GM19397 (cell line): ENCODE measurements around the gene TBC1D19.
"Not testable (repeated sequence)": the region's sequence is repeated elsewhere in the genome, so short reads cannot be mapped to it uniquely, and the experiment has no call there.

Experiments used
- ATAC-seq: cut with Tn5 transposase; IDR thresholded peaks from one replicate; pipeline ENCODE4 v1.9.1; 2021; ENCODE audit warnings: mild to moderate bottlenecking, moderate library complexity; ENCODE audit not compliant: unreplicated experiment

Gene TBC1D19

DNA sequence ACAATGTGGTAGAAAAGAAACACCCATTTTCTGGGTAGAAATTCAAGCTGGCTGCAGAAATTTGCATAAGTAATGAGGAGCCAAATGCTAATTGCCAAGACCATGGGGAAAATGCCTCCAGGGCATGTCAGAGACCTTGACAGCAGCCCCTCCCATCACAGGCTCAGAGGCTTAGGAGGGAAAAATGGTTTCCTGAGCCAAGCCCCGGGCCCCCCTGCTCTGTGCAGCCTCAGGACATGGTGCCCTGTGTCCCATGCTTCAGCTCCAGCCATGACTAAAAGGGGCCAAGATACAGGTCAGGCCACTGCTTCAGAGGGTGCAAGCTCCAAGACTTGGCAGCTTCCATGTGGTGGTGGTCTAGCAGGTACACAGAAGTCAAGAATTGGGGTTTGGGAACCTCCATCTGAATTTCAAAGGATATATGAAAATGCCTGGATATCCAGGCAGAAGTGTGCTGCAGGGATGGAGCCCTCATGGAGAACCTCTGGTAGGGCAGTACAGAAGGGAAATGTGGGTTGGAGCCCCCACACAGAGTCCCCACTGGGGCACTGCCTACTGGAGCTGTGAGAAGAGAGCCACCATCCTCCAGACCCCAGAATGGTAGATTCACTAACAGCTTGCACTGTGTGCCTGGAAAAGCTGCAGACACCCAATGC is 95.3 kb downstream of the TBC1D19 start:
- not testable (repeated sequence) for ATAC-seq

DNA sequence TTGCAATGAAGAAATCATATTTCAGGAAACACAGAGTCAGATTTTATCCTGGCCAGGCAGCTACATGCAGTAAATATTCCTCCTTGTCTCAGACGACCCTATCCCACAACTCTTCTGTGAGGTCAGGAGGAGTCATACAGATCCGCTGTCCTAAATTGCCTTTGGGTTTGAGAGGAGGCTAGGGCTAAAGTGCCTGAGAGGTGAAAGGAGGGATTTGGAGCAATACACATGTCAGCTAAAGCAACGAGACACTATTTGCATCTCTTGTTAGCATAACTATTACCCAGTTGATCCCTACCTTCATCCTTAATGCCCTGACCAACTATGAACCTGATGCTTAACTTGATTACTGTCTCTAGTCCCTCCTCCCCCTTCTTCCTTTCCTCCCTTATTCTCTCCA is 98.6 kb downstream of the TBC1D19 start:
- no peak for ATAC-seq

DNA sequence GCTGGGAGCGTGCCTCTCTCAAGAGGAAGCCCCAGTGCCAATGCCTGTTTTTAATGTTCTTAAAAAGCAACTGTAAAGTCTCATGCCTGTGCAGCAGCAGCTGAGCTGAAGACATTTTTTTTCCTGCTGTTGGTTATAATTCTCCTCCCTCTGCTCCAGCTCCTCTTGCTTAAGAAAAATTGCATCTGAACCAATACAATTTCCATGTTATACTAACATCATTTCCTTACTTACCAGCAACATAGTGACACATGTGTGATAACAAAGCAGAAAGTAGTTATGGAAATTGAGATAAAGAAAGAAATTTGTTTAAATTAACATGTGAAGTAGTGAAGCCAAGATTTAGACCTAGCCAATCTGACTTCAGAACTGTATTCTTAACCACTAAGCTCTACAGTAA is 101.4 kb downstream of the TBC1D19 start:
- ATAC-seq: no peak

DNA sequence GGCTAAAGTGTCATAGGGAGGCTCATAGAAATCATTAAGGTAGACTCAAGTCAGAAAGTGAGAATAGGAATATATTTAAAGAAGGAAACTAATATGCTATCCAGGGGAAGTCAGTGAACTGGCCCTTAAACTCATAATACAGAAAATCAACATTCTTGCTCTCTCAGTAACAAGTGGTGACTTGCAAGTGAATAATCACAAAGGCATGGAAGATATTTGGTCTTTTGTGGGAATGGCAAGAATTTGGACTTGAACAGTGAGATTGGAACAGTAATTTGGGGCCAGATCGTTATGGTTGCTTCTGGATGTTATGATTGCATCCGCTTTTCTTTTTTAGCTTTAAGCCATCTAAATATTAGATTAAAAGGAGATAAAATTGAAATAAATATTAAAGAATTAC is 103.8 kb downstream of the TBC1D19 start:
- ATAC-seq: no peak

DNA sequence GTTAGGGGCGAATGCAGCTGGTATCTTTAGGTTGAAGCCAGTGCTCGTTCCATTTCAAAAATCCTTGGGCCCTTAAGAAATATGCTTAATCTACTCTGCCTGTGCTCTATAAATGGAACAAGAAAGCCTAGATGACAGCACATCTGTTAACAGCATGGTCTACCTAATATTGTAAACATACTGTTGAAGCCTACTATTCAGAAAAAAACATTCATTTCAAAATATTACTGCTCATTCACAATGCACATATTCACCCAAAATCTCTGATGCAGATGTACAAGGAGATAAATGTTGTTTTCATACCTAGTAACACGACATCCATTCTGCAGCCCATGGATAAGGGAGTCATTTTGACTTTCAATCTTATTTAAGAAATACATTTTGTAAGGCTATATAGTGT is 106.6 kb downstream of the TBC1D19 start:
- no peak for ATAC-seq

DNA sequence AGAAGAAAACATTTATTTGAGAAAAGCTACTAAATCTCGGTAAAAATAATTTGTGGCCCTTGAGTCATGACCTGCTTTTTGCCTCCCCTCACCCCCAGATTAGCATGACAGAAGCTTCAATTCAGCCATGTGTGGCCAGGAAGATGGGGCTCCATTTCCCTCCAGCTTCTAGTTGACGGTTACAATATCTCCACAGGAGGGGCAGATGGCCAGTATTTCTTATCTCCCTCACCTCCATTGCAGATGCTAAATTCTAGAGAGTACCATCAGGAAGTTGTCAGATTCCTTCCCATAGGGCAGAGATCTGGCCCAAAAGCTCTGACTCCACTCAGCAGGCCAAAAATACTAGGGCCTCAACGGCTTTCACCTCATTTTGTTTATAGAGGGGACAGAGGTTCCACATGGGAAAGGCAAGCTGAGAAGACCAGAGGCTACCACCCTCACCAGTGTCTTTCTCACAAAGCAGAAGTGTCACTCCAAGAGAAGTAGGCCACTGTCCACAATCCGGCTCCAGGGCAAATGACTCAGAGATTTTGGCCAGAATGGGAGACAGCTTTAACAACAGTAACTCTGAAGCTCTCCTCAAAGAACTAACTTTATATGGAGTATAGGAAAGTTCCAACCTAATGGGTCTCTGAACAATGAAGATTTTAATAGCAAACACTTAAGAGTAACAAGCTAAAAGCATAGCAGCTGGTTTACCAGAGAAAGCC is 108.3 kb downstream of the TBC1D19 start:
- ATAC-seq: no peak

DNA sequence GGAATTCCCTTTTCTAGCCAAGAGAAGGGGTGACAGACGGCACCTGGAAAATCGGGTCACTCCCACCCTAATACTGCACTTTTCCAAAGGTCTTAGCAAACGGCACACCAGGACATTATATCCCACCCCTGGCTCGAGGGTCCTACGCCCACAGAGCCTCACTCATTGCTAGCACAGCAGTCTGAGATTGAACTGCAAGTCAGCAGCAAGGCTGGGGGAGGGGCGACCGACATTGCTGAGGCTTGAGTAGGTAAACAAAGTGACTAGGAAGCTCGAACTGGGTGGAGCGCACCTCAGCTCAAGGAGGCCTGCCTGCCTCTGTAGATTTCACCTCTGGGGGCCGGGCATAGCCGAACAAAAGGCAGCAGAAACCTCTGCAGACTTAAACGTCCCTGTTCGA is 110.2 kb downstream of the TBC1D19 start:
- not testable (repeated sequence) for ATAC-seq

DNA sequence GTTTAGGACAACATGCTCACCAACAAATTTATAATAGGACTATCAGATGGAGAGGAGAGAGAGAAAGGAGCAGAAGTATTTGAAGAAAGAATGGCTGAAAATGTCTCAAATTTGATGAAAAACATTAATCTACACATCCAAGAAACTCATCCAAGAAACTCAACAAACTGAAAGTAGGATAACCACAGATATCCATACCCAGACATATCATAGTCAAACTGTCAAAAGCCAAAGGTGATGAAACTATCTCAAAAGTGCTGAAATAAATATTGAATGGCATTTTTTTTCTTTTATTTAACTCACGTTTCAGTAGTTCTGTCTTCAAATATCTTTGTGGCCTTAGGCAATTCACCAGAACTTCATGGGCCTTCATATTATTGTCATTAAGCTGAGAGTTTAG is 116.2 kb downstream of the TBC1D19 start:
- no peak for ATAC-seq

DNA sequence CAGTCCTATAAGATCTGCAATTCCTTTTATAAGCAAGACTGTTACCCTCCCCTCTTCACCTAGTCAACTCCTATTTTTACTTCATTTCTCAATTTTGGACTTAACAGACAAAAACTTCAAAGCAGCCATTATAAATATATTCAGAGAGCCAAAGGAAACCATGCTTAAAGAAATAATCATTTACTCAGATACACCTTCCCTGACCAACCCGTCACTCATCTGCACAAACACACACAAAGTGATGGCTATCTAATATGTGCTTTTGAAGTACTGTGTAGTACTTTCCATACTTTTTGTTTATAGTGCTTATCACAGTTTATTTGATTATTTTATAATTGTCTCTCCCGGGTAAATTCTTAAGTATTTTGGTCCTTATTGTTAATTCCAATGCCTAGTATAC is 117.2 kb downstream of the TBC1D19 start:
- no peak for ATAC-seq

DNA sequence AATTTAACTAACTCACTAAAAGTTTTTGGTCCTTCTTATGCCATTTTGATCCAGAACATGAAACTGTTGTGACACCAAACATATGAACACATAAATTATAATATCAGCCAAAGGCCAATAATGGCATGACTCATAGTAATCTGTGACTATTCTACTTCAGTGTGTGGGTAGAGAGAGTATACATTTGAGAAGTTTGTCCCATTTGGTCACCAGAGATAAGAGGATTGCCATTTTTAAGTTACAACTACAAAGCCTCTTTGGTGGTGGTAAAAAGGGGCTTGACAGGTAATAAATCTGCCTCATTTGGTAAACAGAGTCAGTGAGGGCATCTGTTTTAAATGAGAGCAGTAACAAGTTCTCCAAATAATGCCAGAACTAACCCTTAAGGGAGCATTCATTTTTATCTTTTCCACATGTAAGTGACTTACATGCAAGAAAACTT is 117.9 kb downstream of the TBC1D19 start:
- no peak for ATAC-seq

DNA sequence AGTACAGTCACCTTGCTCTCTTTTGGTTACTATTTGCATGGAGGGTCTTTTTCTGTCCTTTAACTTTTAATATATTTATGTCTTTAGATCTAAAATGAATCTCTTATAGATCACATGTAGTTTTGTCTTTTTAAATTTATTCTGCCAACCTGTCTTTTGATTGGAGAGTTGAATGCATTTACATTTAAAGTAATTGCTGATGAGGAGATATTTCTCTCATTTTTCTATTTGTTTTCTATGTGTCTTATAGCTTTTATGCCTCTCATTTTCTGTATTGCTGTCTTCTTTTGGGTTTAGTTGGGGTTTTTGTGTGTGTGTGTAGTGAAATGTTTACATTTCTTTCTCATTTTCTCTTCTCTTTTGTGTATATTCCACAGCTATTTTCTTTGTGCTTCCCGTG is 123.5 kb downstream of the TBC1D19 start:
- ATAC-seq: no peak

DNA sequence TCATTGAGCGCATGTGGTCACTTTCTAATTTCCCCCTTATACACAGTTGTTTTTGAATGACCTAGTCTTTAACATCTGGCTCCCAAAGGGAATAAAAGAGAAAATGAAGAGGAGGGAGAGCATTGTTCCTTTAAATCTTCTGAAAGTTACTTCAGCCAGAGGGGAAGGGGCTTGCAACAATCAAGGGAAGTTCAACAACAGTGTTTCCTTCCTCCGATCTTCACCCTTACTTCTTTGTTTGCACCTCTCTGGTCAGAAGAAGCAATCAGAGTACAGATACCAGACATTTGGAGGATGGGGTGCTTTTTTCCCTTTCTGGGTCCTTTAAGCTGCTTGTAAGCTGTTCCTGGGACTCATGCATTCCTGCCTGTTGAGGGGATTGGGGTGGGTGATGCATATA is 125.4 kb downstream of the TBC1D19 start:
- ATAC-seq: no peak

DNA sequence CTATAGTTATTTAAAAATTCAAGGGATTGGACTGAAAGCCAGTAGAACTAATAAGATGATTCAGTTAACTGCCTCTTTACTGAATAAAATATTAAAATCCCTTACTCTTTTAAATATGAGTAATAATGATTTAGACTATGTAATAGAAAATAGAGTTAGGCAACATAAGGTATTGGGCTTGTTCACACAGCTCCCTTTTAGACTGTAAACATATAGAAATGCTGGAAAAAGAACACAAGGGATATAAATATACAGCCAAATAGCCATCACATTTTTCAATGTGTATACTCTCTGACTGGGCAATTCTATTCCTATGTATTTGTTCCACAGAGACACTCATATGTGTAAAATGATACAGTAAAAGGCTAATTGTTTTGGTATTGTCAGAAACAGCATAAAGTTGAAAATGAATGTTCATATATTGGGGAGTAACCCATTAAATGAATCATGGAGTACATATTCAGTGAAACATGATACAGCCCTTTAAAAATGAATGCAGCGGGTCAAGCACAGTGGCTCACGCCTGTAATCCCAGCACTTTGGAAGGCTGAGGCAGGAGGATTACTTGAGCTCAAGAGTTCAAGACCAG is 129.8 kb downstream of the TBC1D19 start:
- no peak for ATAC-seq

DNA sequence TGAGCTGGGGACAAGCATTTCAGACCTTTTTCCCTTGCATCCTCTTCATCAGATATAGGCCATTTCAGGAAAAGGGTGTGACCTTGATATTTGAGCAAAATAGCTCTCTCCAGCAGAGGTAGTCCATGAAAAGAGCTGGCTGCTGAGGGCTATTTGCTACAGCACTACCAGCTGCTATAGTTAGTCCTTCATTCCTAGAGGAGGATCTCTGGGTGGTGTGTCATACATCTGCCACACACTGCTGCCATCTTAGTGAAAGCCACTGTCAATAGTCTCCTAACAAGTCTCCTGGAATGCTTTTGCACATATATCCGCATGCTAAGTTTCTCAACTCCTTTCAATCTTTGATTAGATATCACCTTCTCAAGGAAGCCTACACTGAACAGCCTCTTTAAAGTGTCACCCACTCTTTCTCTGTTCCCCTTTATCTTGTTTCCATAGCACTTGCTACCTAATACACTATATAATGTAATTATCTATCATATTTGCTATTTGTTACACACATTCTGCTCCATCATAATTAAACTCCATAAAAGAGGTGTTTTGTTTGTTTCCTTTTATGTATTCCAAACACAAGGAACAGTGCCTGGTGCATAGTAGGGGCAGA is 131.9 kb downstream of the TBC1D19 start:
- ATAC-seq: no peak

DNA sequence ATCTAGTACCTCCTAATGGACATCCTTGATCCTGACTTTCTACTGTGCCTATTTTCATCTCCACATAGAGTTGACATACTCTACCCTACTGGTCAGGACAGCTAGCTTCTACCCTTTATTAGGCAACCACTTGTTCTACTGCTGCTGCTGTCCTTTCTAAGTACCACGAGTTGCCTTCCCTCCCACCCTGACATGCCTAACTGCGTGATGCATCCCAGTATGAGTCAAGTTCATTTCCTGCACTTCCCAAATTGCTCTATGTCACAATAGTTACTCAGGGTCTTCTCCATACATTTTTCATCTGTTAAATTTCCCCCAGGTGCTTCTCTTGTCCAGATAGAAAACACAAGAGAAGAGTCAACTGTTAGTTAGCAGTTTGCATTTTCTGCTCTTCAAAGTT is 133.4 kb downstream of the TBC1D19 start:
- ATAC-seq: no peak

DNA sequence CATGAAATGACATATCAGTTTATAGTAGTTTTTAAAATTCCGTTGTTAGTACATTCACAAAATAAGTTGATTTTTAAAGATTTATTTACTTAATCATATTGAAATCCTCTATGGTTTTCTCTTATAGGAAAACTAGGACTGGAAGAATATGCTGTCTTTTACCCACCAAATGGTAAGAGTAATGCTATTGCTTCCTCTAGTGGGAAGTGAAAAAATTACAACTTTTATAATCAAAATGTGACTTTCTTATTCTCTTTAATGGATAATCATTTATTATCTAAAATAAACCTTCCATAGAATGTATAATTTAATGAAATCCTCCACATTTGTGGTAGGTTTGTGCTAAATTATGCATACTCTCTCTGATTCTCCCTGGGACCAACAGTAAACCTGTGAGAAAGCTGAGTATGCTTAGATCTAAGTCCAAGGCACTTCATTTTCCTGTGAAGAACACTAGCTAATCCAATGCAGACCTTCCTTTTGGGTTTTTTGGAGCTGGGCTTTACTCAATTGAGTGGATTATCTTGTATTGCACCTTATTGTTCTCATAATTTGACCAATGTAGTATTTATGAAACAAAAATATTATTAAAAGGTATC is 136.2 kb downstream of the TBC1D19 start:
- no peak for ATAC-seq

DNA sequence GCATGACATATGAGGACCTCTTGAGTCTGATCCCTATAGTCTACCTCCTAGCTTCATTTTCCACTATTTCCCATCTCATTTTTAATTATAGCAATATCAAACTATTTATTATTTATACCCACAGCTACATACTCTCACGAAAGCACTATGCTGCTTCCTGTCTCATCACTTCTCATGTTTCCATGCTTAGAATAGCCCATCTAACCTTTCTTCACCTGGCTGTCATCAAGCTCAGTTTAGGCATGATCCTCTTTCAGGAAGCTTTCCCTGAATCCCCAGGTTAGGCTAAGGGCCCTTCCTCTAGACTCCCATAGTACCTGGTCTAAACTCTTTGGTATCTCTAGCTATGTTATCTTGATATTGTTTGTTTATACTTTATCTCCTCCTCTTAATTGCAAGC is 137.8 kb downstream of the TBC1D19 start:
- no peak for ATAC-seq

DNA sequence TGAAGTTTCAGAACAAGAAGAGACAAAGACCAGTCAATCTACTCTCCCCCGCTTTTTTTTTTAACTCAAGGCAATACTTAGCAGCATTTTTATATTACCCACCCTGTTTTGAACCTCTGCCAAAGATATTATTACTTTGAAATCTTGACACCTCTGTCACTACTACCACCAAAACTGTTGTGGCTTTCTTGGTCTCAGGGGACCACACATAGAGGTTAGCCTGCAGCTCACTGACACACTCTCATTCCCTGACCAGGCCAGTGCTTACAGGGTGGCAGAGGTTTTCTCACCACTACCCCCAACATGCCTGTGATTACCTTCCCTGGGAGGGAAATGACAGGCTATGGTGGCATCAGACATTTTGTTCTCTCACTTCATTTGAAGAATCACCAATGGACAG is 139.3 kb downstream of the TBC1D19 start:
- peak; percentile 92 for ATAC-seq

DNA sequence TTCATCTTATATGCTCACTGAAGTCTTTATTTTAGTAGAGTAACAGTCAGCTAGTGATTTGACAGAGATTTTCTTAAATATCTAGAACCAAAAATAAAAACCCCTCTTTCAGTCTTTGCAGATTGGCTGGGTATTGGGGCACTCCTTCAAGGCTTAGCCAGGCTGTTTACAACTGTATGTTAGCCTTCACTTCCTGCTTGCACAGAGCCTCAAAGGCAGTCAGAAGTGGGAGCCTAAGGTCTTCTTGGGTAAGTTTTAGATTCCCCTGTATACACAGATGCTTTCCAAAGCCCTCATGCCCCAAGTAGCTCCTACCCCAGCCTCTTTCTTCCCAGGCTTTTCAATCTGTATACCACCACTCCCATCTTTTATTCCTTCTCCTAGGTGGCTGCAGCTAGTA is 140.7 kb downstream of the TBC1D19 start:
- ATAC-seq: no peak

DNA sequence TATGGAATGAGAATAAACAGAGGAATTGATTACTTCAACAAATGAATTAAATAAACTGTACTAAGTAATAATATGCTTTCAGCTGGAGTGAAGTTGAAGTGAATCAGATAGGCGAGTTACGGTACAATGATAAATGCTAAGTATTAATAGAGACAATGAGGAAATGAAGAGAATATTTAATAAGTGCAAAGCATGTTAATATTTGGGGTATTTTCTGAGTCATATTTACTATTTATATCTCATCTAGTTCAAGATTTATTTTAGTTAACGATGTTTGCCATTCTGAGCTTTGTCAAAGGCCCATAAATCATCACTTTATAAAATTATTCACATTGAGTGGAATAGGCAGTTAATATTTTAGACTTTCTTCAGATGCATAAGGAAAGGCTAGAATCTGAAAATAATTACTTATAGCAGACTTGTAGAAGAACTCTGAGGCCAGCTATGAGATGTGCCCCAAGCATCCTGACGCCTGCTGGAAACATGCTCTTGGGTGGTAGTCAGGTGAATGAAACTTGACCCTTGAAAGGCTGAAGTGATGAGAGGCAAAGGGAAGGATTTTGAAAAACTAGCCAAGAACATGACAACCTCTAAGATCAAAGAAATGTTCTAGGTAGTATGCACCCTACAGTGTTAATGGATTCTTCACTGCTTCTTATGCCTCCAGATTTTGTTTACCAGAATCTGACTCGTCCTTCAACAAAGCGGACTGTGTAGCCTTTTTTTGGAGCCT is 142.9 kb downstream of the TBC1D19 start:
- no peak for ATAC-seq

DNA sequence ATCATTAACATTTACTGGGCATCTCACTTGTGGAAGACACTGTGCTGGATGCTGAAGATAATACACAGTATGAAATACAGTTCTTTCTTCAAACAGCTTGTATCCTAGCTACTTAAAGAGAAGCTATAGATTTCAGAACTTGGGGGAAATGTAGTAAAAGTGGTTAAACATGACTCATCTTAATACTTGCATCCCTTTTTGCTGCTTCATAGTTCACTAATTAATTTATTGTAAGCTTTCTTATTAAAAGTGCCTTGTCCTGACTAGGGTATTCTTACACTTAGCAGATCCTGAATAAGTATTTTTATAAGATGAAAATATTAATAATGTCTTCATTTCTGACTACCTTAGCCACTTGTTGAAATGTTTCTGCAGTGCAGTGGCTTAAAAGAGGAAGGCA is 144.0 kb downstream of the TBC1D19 start:
- no peak for ATAC-seq
